Medulla oblongata (tissue), 1 donor: ENCODE measurements around the gene C19orf44.
A peak's percentile ranks its signal among the peaks of the same experiment; 100 is the strongest.
"Not testable (repeated sequence)": the region's sequence is repeated elsewhere in the genome, so short reads cannot be mapped to it uniquely, and the experiment has no call there.

Experiments
- DNase-seq: peaks from one replicate; pipeline ENCODE4 v3.0.0-alpha.2; 2015; ENCODE audit errors: extremely low spot score

C19orf44 gene

DNA sequence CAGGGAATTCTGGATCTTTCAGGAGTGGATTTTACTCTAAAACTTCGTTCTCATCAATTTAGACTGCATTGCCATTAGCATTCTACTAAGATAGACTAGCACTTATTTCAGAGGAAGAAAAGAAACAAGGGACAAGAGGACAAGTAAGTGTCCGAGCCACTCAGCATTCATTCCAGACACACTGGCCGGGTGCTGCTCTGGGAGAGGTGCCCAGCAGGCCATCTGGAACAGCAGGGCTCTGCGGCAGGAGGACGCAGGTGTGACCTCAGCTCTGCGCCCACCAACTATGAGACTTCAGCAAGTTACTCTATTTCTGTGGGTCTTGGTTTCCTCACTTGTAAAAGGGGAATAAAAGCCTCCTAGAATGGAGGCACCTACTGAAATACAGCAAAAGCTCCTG, 28.6 kb upstream of the C19orf44 start:
- peak; percentile 65 for DNase-seq

DNA sequence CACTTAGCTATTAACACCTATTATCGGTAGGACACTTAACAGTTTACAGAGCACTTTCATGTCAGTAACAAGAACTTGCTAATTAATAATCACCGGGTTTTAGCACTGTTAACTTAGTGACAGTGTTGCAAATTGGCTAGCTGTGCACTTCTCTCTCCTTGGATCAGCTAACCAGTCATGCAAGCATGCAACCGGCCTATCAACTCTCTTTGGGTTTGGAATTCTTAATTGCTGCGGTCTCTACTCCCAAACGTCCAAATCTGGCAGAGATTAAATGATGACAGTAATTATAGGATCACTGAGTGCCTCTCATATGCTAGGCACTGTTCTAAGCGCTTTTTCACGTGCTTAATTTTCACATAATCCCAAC, 25.7 kb upstream of the C19orf44 start:
- DNase-seq = no peak

DNA sequence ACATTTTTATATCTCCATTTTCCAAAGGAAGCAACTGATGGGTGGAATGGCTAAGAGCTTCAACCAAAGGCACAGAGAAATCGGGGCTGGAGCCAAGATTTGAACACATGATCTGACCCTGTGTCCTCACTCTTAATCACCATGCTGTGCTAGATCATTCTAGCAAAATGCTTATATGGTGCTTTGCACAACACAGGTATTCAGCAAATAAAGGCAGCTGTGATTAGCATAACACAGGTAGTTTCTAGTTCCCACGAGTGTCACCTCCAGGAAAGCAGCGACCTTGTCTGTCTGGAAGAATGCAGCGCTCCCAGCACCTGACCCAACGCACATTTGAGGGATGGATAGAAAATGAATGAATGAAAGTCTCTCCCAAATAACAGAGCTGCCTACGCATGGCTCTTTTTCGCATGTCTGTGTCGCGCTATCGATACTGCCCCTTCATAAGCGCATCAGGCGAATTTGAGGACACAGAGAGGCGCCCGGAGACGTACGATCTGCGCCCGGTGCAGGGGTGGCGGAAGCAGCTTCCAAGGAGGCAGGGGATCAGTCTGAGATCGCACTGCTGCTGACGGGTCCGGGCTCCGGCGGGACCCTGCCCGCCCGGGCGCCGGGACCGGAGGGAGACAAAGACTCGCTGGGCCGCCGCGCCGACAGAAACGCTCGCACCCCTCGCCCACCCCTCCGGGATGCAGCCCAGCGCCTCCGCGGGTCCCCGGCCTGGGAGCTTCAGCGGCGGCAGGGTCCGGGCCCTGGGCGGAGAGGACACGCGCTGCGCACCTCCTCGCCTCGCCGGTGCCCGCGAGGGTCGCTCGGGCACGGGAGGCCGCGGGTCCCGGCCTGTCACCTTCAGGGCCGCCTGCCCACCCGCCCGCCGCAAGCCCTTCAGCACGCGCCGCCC, 25.0 kb upstream of the C19orf44 start:
- DNase-seq = peak; percentile 47

DNA sequence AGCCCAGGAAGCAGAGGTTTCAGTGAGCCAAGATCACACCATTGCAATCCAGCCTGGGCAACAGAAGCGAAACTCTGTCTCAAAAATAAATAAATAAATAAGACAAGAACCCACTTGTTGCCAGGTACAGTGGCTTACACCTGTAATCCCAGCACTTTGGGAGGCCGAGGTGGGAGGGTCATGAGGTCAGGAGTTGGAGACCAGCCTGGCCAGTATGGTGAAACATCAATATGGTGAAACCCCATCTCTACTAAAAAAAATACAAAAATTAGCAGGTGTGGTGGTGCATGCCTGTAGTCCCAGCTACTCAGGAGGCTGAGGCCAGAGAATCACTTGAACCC, 23.7 kb upstream of the C19orf44 start:
- not testable (repeated sequence) for DNase-seq

DNA sequence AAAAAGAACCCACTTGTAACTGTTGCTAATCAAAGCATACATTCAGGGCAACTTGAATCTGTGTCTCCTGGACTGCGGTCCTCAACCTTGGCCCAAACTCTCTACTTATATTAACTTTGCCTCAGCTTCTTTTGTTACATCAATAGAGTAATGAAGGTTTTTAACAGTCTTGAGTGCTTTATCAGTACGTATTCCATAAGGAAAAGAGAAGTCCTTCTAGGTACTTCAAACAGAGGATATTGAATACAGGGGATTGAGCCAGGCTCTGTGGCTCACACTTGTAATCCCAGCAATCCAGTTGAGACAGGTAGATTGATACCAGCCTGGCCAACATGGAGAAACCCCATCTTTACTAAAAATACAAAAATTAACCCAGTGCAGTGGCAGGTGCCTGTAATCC, 23.2 kb upstream of the C19orf44 start:
- DNase-seq = no peak

DNA sequence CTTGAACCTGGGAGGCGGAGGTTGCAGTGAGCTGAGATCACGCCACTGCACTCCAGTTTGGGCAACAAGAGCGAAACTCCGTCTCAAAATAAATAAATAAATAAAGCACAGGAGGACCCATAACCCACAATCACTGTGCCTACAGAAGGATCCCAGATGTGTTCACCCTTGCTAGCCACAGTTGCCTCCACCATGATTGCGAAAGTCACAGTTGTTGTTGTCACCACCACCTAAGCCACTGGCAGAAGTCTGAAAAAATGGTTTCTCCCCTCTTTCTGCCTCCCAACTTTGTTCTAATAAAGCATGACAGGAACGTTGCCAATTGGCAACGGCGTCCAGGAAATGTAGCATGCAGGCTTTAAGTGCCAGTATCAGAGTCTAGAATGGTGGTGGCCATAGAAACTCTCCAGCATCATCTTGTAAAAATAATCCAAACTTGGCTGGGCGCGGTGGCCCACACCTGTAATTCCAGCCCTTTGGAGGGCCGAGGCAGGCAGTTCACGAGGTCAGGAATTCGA, 22.3 kb upstream of the C19orf44 start:
- DNase-seq = no peak

DNA sequence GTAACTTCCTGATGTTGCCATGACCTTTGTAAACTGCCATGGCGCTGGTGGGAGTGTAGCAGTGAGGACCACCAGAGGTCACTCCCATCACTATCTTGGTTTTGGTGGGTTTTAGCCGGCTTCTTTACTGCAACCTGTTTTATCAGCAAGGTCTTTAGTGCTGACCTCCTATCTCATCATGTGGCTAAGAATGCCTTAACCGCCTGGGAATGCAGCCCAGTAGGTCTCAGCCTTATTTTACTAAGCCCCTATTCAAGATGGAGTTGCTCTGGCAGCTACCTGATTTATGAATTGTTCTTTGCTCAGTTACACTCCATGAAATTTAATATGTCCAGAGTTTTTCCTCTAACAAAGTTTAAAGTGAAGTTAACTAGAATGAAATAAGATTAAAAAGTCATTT, 19.8 kb upstream of the C19orf44 start:
- no peak for DNase-seq

DNA sequence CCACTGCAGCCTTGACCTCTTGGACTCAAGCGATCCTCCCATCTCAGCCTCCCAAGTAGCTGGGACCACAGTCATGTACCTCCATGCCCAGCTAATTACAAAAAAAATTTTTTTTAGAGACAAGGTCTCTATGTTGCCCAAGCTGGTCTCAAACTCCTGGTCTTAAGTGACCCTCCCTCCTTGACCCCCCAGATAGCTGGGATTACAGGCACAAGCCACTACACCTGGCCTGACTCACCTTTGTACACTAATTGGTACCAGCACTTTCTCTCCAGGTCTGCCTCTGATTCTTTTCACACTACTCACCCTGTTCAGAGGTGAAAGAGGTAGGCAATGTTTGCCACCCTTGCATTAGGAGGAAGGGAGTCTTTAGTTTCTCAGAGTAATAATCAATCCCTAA, 18.9 kb upstream of the C19orf44 start:
- DNase-seq = no peak

DNA sequence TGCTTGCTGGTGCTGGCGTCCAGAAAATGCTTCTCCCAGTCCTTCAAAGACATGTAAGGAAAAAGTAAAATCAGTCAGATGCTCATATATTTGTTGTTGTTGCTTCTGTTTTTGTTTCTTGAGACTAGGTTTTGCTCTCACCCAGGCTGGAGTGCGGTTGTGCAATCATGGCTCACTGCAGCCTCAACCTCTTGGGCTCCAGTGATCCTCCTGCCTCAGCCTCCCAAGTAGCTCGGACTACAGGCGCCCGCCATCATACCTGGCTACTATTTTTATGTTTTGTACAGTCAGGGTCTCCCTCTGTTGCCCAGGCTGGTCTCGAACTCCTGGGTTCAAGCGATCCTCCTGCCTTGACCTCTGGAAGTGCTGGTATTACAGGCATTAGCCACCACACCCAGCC, 13.4 kb upstream of the C19orf44 start:
- no peak for DNase-seq

DNA sequence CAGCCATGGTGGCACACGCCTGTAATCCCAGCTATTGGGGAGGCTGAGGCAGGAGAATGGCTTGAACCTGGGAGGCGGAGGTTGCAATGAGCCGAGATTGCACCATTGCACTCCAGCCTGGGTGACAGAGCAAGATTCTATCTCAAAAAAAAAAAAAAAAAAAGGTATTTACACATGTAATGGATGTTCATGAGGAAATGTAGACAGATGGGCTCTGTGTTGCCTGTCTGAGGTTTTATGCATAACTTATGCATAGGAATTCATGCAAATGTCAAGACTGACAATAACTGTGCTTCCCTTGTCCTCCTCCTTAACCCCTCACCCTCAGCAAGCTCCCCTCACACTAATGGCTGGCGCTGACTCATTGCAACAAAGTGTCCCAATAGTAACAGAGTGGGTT, 9.7 kb upstream of the C19orf44 start:
- not testable (repeated sequence) for DNase-seq

DNA sequence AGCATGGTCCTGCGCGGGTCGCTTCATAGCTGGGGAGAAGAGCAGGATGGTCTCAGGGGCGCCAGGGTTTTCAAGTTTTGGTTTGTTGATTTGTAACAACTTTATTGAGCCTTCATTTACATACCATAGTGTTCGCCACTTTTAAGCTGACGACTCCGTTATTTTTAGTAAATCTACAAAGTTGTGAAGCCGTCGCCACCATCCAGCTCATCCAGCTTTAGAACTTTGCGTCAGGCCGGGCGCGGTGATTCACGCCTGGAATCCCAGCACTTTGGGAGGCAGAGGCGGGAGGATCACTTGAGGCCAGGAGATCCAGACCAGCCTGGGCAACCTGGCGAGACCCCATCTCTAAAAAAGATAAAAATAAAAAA, 404 bp downstream of the C19orf44 start:
- DNase-seq = no peak

DNA sequence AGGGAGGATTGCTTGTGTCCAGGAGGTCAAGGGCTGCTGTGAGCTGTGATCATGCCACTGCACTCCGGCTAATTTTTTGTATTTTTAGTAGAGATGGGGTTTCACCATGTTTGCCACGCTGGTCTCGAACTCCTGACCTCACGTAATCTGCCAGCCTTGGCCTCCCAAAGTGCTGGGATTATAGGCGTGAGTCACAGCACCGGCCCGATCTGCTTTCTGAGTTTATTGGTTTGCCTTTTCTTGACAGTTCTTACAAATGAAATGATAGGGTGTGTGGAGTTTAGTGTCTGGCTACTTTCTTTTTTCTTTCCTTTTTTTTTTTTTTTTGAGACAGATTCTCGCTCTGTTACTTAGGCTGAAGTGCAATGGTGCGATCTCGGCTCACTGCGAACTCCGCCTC, 848 bp downstream of the C19orf44 start:
- no peak for DNase-seq

DNA sequence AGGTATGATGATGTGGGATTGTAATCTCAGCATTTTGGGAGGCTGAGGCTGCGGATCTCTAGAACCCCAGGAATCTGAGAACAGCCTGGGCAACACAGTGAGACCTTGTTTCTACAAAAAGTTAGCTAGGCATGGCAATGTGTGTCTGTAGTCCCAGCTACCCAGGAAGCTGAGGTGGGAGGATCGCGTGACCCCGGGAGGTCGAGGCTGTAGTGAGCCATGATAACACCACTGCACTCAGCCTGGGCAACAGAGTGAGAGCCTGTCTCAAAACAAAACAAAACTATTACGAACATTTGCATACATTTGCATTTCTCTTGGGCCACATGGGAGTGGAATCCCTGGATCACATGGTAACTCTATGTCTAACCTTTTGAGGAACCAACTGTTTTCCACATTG, 1.6 kb downstream of the C19orf44 start:
- DNase-seq = no peak

DNA sequence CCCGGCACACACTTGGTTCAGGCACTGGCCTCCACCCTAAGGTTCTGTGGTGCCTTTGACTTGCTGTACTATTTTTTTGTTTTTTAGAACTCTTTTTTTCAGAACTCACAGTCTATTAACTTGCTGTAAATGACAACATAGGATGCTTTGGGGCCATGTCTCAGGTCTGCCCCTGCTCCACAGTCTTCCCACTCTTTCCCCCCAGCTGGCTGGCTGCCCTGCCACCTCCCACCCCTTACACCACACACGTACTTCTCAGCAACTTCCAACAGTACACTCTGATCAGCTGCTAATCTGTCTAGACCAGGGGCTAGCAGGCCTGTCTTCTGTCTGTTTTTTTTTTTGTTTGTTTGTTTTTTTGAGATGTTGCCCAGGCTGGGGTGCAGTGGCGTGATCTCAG, 8.1 kb downstream of the C19orf44 start:
- DNase-seq = no peak

DNA sequence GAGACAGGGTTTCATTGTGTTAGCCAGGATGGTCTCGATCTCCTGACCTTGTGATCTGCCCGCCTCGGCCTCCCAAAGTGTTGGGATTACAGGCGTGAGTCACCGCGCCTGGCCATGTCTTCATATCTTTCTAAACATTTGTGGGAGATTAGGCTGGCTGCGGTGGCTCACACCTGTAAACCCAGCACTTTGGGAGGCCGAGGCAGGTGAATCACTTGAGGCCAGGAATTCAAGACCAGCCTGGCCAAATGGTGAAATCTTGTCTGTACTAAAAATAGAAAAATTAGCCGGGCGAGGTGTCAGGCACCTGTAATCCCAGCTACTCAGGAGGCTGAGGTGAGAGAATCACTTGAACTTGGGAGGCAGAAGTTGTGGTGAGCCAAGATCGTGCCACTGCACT, 10.0 kb downstream of the C19orf44 start:
- DNase-seq = not testable (repeated sequence)

DNA sequence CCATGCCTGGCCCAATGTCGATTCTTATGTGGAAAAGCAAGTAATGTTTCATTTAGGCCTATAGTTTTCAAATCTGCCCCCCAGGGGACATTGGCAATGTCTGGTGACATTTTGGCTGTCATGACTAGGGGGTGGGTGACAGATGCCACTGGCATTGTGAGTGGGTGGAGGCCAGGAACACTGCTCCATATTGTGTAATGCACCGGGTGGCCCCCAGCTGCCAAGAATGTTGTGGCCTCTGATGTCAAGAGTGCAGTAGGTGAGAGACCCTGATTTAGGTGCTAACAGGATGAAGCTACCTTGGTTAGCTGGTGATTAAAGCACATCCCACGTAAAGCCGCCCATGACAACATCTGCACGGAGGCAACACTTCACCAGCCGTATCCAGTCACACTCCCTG, 10.8 kb downstream of the C19orf44 start:
- no peak for DNase-seq

DNA sequence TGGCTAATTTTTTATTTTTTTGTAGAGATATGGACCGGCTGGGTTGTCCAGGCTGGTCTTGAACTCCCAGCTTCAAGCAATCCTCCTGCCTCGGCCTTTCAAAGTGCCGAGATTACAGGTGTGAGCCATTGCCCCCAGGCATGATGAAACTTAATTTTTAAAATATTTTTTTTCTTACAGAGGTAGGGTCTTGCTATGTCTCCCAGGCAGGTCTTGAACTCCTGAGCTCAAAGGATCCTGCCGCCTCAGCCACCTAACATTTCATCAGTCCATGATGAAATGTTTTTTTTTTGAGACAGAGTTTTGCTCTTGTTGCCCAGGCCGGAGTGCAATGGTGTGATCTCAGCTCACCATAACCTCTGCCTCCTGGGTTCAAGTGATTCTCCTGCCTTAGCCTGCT, 12.4 kb downstream of the C19orf44 start:
- DNase-seq = no peak

DNA sequence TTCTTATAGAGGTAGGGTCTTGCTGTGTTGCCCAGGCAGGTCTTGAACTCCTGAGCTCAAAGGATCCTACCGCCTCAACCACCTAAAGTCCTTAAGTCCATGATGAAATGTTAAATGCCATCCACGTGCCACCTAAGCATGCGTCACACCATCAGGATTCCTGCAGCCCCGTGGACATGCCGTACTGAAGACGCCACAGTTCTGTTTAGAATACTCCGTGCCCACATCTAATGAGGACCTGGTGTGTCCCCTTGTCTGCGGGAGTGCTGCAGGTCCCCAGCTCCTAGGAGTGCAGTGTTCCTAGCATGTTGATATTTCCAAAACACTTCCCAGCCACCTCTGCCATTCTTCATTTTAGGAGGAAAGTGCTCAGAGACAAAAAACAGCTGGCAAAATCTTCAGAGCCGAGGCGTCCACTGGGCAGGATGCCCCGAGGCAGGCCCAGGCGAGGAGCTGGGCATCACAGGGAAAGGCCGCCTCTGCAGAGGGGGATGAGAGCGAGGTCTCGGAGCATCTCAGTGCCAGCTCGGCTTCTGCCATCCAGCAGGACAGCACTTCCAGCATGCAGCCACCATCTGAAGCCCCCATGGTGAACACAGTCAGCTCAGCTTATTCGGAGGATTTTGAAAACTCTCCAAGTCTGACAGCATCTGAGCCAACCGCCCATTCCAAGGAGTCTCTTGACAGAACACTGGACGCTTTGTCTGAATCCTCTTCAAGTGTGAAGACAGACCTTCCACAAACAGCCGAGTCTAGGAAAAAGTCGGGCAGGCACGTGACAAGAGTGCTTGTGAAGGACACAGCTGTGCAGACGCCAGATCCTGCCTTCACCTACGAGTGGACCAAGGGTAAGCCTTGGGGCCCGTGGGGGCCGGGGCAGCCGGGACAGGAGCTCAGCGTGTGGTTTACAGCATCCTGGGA, 13.2 kb downstream of the C19orf44 start:
- peak; percentile 81 for DNase-seq

DNA sequence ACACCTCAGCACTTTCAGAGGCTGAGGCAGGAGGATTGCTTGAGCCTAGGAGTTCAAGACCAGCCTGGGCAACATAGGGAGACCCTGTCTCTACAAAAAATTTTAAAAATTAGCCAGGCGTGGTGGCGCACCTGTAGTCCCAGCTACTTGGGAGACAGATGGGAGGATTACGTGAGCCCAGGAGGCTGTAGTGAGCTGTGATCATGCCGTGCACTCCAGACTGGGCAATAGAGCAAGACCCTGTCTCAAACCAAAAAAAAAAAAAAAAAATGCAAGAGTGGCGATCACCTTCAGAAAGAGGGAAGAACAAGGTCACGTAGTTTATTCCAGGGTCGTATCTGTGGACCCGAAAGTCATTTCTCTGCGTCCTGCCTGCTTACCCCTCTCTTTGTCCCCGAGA, 16.4 kb downstream of the C19orf44 start:
- DNase-seq = not testable (repeated sequence)

DNA sequence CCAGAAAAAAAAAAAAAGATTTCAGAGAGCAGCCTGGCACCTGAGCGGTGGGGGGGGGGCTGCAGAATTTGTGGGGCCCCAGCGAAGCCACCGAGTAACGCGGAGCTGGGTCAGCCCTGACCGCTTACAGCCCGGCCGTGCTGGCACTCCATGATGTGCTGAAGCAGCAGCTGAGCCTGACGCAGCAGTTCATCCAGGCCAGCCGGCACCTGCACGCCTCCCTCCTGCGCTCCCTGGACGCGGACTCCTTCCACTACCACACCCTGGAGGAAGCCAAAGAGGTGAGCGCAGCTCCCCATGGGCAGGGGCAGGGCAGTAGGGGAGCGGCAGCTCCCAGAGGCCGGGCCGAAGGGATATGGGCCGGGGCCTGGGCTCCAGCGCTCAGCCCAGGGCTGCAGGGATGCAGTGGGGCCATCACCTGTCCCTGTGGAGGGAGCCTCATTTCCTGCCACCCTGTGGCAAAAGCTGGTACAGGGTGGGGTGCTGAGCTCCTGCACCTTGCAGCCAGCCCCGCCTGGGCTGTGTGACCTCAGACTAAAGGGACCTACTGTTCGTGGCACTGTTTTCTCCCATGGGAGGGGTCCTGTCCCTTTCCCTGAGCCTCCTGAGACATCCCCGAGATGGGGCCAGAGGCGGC, 18.3 kb downstream of the C19orf44 start:
- DNase-seq = no peak

DNA sequence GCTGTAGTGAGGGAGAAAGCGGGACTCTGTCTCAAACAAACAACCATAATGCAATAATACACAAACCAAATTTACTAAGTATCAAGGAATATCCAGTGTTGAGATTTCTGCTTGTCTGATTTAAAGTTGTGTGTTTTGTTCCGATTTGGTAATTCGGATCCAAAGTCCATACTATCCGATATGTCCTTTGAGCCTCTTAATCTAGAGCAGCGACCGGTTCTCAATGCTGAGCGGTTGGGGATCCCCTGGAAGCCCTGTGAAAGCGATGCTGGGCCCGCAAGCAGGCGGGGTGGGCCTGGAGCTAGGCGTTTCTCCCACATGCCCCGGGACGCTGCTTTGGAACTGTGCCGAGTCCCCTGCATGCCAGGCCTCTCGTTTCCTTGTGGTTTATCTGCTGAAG, 20.2 kb downstream of the C19orf44 start:
- DNase-seq = no peak

DNA sequence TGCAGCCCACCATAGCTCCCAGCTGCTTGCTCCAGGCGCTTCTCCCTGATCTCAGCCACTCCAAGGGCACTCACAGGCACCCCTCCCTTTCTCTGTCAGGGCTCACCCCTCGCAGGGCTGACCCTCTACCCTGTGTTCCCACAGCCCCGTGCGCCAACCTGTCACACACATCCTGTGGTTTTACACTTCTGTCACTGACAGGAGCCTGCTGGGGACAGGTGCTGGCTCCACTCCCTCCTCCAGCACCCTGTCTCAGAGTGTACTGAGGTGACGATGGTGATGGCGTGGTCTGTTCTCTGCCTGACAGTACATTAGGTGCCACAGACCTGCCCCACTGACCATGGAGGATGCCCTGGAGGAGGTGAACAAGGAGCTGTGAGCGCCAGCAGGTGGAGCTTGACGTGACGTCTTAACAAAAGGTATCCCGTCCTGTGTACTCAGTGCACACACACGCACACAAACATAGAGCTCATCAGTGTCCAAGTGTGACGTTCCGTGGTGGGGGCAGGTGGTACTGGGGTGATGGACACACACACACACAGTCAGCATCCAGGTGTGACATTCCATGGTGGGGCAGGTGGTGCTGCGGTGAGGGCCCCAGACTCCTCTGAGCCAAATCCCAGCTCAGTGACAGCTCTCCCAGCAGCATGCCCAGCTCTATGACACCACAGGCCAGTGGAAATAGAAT, 20.9 kb downstream of the C19orf44 start:
- DNase-seq = no peak
